OCI-LY3 (cell line): ENCODE results near the gene GSTM2.

Source experiments
- H2AFZ ChIP-seq: fragments of 200-600, 300-600 bp; shearing (Covaris generic); 2 replicates; pipeline ENCODE4 v1.6.0; 2014; ENCODE audit warnings: antibody characterized with exemption, low read depth, low read length
- H3K27ac ChIP-seq: fragments of 200-600, 300-600 bp; sonication (generic); 2 replicates; pipeline ENCODE4 v1.5.1; 2014; ENCODE audit warnings: mild to moderate bottlenecking, low read length, moderate library complexity, mixed read lengths
- H3K27me3 ChIP-seq: fragments of 200-600, 300-600 bp; sonication (generic); 2 replicates; pipeline ENCODE4 v1.6.1; 2014; ENCODE audit warnings: low read depth, low read length, mixed read lengths
- H3K36me3 ChIP-seq: fragments of 200-600, 300-600 bp; sonication (generic); replicated peaks from 2 replicates; pipeline ENCODE3; 2014; ENCODE audit warnings: low read depth, low read length, mixed read lengths
- H3K4me1 ChIP-seq: fragments of 300-600, 200-600 bp; sonication (generic); 2 replicates; pipeline ENCODE4 v1.6.1; 2014; ENCODE audit warnings: low read length, mixed read lengths
- H3K4me2 ChIP-seq: fragments of 200-600, 300-600 bp; sonication (generic); 2 replicates; pipeline ENCODE4 v1.6.1; 2014; ENCODE audit warnings: low read length, mixed read lengths
- H3K4me3 ChIP-seq: fragments of 300-600, 200-600 bp; sonication (generic); 2 replicates; pipeline ENCODE4 v1.5.1; 2014; ENCODE audit warnings: antibody characterized with exemption, mild to moderate bottlenecking, low read length, moderate library complexity
- H3K79me2 ChIP-seq: fragments of 300-600, 200-600 bp; shearing (Covaris generic); 2 replicates; pipeline ENCODE4 v1.6.1; 2014; ENCODE audit warnings: mild to moderate bottlenecking, low read length, mixed read lengths
- H3K9ac ChIP-seq: fragments of 300-600, 200-600 bp; shearing (Covaris generic); 2 replicates; pipeline ENCODE4 v1.6.0; 2014; ENCODE audit warnings: mild to moderate bottlenecking, low read length, moderate library complexity
- H3K9me3 ChIP-seq: fragments of 200-600, 300-600 bp; shearing (Covaris generic); 2 replicates; pipeline ENCODE4 v1.6.1; 2014; ENCODE audit warnings: low read length, mixed read lengths; ENCODE audit not compliant: insufficient read depth
- H4K20me1 ChIP-seq: fragments of 200-600, 300-600 bp; sonication (generic); 2 replicates; pipeline ENCODE4 v1.6.1; 2016; ENCODE audit warnings: low read length, mixed read lengths; ENCODE audit not compliant: insufficient read depth
- EZH2phosphoT487 ChIP-seq: fragments of 200-600 bp; shearing (Covaris generic); IDR thresholded peaks from 2 replicates; pipeline ENCODE4 v1.6.1; 2018; ENCODE audit warnings: antibody characterized with exemption, mixed run types, low read depth
- TF ChIP-seq, protein P1 (sequence below): fragments of 200-600, 300-600 bp; sonication (generic); IDR thresholded peaks from 2 replicates; pipeline ENCODE4 v1.5.1; 2014; ENCODE audit warnings: antibody characterized with exemption, low read length, low read depth

GSTM2 gene

DNA sequence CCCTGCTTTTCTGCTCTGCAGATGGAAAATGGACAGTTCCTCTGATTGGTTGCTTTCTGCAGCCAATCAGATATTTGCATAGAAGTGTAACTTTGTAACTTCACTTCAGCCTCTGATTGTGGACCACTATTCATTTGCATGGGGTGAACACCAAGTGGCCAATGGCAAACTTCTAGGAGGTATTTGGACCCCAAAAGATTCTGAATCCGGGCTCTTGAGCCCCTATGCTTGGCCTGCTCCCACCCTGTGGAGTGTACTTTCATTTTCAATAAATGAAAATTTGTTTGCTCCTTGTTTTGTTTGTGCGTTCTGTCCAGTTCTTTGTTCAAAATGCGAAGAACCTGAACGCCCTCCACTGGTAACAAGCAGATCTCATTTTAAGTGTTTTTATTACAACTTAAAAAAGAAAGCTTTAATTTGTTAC lies 18.4 kb upstream of the GSTM2 start:
- Histone ChIP-seq H3K4me1 (no peaks in the 10 kb centered on the region), H3K4me2 (peak overlapping the region; percentile 43), H3K36me3 (no peaks in the 10 kb centered on the region), H3K27ac (no peak overlapping the region), H3K4me3 (peak overlapping the region; percentile 10; the same call in 1 of the 2 replicates), H2AFZ (no peak overlapping the region), H3K79me2 (no peaks in the 10 kb centered on the region), H3K9ac (no peak overlapping the region), H3K27me3 (peaks cover 5% of the 10 kb centered on the region), H4K20me1 (no peaks in the 10 kb centered on the region), H3K9me3 (no peaks in the 10 kb centered on the region)
- TF ChIP-seq, protein P1, sequence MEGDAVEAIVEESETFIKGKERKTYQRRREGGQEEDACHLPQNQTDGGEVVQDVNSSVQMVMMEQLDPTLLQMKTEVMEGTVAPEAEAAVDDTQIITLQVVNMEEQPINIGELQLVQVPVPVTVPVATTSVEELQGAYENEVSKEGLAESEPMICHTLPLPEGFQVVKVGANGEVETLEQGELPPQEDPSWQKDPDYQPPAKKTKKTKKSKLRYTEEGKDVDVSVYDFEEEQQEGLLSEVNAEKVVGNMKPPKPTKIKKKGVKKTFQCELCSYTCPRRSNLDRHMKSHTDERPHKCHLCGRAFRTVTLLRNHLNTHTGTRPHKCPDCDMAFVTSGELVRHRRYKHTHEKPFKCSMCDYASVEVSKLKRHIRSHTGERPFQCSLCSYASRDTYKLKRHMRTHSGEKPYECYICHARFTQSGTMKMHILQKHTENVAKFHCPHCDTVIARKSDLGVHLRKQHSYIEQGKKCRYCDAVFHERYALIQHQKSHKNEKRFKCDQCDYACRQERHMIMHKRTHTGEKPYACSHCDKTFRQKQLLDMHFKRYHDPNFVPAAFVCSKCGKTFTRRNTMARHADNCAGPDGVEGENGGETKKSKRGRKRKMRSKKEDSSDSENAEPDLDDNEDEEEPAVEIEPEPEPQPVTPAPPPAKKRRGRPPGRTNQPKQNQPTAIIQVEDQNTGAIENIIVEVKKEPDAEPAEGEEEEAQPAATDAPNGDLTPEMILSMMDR = peak; percentile 43
- TF ChIP-seq EZH2phosphoT487 = no peak

GRCh38 chr1:109650609-109651008 lies 17.2 kb upstream of the GSTM2 start:
- Histone ChIP-seq H4K20me1 (no peaks in the 10 kb centered on the region), H2AFZ (no peak overlapping the region), H3K4me2 (no peak overlapping the region), H3K79me2 (no peaks in the 10 kb centered on the region), H3K36me3 (no peaks in the 10 kb centered on the region), H3K9ac (no peak overlapping the region), H3K4me1 (peaks cover 6% of the 10 kb centered on the region; the same call in 1 of the 2 replicates), H3K27ac (no peak overlapping the region), H3K9me3 (no peaks in the 10 kb centered on the region), H3K4me3 (no peak overlapping the region), H3K27me3 (peaks cover 5% of the 10 kb centered on the region)
- TF ChIP-seq, protein P1 = no peak
- no peak for TF ChIP-seq EZH2phosphoT487

- Histone ChIP-seq H3K4me2 (no peak overlapping the region), H2AFZ (no peak overlapping the region), H3K4me3 (no peak overlapping the region), H3K27ac (no peak overlapping the region), H4K20me1 (no peaks in the 10 kb centered on the region), H3K27me3 (peaks cover 5% of the 10 kb centered on the region), H3K79me2 (no peaks in the 10 kb centered on the region), H3K4me1 (peaks cover 8% of the 10 kb centered on the region; the same call in 1 of the 2 replicates), H3K9me3 (no peaks in the 10 kb centered on the region), H3K36me3 (no peaks in the 10 kb centered on the region), H3K9ac (no peak overlapping the region)
- TF ChIP-seq, protein P1 = no peak
- no peak for TF ChIP-seq EZH2phosphoT487
These were observed 15.5 kb upstream of the GSTM2 start for GRCh38 chr1:109652402-109652801.

DNA sequence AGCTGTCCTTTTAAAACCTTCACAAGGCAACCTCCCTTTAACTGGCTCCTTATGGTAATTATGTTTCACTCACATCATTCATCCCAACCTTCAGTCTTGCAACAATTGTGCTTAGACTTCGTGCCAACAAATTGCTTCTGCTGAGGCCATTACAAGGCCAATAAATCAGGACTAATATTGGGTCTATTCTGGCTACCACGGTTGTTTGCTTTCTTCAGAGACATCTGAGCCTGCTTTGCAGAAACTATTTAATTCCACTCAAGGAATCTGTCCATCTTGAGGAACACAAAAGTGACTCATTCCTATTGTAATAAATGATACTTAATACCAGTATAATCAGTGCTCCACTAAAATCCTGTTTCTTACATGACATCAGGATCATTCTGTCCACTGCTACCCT lies 14.6 kb upstream of the GSTM2 start:
- Histone ChIP-seq H3K27me3 (peaks cover 5% of the 10 kb centered on the region), H3K9me3 (no peaks in the 10 kb centered on the region), H3K79me2 (no peaks in the 10 kb centered on the region), H3K4me2 (no peak overlapping the region), H2AFZ (no peak overlapping the region), H3K36me3 (no peaks in the 10 kb centered on the region), H3K9ac (no peak overlapping the region), H3K4me1 (peaks cover 8% of the 10 kb centered on the region; the same call in 1 of the 2 replicates), H4K20me1 (no peaks in the 10 kb centered on the region), H3K4me3 (no peak overlapping the region), H3K27ac (no peak overlapping the region)
- no peak for TF ChIP-seq EZH2phosphoT487
- TF ChIP-seq, protein P1 = no peak
